Limb (tissue), 2 donors: Measurements from ENCODE around the gene DAB2IP.

Experiments
- DNase-seq, 2 donors: peaks; one replicate each; pipeline ENCODE4 v3.0.0-alpha.2; 2016; ENCODE audit errors: extremely low spot score in 2 of 2

Gene DAB2IP

DNA sequence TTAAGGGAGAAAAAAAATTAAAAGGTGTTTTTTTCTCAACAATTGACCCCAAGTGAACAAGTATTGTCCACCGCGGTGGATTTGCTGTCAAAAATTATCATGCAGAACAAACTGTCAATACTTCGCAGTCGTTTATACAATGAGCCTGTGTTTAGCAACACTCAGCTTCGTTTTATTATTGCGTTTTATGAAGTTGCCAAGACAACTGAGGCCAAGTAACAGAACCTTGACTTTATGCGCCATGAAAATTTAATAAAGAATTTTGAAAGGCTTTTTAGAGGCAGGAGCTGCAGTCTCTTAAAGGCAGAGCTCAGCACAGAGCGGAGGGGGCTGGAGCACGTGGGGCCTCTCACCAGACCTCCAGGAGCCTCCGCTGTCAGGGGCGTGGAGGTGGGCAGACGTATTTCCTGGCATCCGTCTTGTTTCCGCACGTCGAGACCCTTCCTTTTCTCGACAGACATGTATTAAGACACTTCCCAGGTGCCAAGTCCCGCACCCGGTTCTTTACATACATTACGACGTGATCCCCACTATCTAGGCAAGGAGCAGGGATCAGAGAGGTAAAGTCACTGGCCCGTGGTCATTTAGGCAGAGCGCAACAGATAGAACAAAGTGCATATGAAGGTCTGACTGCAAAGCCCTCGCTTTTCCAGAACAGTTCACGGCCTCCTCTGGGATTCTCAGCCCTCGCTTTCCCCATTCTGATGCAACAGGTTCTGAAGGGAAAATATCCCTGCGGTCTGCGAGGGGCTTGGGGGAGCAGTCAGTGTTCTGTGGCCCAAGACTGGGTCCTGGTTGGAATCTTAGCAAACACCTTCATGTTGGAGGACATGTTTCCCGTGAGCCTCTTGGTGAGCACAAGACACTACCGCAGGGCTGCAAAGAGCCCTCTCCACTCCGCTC lies 164.4 kb downstream of the DAB2IP start:
- peak; percentile 38 to 48 for DNase-seq

DNA sequence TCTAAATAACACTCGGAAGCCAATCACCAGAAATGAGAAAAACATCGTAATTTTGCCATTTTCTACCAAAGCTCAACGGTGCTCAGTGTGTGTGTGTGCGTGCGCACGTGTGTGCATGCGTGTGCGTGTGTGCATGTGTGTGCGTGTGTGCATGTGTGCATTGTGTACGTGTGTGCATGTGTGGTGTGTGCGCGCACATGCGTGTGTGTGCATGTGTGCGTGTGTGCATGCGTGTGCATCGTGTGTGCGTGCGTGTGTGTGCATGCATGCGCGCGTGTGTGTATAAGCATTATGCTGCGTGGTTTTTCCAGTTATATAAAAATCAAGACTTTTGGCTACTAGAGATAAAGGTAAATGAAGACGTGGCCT lies 165.0 kb downstream of the DAB2IP start:
- DNase-seq: no peak

DNA sequence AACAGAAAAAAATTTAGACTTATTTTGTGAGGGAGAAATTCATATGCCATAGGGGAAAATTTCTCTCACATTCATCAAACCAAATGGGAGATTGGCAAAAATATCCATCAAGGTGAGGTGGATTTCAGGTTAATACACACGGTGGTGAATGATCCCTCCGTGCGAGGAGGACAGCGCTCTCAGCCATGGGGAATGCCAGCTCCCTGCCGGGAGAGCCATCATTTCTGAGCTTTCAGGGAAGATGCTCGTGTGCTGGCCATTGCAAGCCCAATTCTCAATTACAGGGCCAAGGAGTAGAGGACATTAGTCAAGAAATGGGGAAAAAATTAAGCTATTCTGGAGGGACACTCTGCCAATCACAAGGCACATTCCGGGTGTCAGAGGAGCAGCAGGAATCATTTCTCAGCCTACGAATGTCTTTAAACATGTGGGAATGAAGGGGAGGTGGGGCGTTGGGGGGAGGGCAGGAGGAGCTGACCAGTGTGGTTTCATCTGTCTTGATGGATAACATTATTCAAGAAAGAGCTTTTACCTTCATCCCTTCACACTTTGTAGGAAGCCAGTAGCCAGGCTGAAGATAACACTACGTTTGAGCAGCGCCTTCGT lies 165.5 kb downstream of the DAB2IP start:
- DNase-seq: no peak

DNA sequence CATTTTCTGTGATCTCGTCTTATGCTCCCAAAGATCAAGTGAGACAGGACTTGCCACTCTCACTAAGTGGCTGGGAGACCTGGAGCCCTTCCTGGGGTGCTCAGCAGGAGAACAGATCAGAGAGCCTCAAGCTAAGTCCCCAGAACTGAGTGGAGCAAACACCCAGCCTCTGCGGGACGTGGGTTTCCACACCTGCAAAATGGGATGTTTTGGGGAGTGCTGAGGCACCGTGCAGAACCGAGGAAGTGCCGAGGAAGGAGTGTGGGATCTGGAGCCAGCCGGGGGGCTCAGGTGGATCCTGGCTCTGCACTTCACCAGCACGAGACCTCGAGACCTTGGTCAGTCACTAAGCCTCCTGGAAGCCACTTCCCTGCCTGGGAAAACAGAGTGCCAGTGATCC lies 166.0 kb downstream of the DAB2IP start:
- no peak for DNase-seq

GRCh38 chr9:121818016-121818661 lies 166.7 kb downstream of the DAB2IP start:
- peak in 1 of 2 donors; percentile 27 for DNase-seq

- DNase-seq: peak in 1 of 2 donors; percentile 24
Observed at GRCh38 chr9:121818841-121819427, 167.5 kb downstream of the DAB2IP start.

- DNase-seq: peak; percentile 41 to 70
Observed at GRCh38 chr9:121819428-121820231, 168.2 kb downstream of the DAB2IP start.

DNA sequence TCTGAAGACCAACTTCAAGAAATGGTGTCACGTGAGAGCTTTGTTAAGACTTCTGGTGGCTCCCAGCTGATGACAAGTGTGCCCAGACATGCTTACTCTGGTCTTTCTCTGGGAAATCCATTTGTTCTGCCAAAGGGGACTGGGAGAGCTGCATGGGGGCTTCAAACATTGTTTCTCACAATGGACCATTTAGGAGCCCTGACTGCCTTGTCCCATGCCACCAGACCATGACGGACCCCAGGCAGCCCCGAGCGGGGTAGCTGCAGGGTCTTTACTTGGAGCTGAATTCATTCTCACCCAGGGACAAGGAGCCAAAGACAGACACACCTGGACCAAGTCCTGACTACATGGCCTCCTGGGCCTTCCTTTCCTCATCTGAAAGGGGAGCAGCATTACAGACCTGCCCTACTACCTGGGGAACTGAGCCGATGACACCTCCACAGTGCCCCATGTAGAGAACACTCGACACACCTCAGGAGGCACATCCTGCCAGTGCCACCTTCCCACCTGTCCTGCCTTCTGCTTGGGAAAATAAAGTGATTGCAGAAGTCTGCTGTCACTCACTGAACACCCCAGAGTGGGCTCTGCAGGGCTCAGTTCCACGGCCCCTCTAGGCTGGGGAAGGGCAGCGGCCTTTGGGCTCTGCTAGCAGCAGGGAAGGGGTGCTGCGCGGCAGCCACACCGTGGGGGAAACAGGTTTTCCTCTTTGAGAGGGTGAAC lies 169.0 kb downstream of the DAB2IP start:
- DNase-seq: peak in 1 of 2 donors; percentile 26

DNA sequence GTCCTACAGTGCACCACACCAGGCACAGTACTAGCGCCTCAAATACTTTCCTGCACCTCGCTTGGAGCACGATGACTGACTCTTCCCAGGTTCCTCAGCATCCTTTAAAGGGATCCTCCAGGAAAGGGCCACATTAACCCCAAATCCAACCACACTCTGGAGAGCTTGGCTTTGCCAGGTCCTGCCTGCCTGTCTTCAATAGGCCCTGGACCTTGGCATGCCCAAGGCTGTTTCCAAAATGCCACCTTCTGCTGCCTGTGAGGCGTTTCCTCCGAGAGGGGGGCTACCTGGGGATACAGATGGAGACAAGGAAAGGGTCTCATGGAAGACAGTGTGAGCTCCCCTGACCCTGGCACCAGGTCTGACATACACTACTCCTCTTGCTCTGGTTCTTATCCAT lies 169.9 kb downstream of the DAB2IP start:
- no peak for DNase-seq

DNA sequence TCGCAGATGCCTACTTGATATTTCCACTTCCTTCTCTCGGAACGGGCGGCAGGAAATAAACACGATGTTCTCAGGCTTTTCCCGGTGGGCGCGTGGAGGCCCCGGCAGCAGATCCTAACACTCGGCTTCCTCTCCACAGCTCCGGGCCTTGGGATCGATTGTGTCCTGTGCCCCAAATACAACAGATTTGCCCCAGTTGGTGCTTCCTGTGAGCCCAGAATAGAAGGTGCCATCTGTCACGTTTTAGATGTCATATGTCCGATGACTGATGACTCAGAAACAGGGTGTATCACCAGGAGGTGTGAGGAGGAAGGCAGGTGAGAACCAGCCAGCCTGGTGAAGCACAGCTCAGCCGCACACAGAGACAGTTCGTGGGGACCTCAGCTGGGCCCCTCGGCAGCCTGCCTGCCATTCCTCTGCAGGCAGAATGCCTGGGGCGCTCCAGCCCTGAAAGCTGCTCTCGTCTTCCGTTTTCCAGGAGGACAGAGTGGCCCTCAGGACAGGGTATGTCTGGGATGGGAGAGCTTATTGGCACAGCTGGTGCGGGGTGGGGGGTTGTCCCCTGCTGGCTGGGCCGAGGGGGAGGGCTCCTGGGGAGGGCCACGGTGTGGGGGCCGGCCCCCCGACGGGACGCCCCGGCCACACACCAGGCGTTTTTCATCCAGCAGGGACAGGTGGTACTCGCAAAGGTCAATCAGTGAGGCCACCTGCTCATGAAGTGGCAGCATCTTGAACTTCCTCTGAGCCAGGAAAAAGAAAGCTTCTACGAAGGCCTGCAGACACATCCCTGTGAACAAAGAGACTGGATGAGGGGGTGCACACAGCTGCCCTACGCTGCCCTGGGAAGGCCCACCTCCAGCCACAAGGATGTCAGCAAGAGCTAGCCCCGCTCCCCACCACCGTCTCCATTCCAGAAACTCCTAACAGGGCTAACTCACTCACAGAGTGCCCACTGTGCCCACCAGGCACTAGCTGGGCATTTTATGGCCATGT lies 171.0 kb downstream of the DAB2IP start:
- peak in 1 of 2 donors; percentile 29 for DNase-seq

DNA sequence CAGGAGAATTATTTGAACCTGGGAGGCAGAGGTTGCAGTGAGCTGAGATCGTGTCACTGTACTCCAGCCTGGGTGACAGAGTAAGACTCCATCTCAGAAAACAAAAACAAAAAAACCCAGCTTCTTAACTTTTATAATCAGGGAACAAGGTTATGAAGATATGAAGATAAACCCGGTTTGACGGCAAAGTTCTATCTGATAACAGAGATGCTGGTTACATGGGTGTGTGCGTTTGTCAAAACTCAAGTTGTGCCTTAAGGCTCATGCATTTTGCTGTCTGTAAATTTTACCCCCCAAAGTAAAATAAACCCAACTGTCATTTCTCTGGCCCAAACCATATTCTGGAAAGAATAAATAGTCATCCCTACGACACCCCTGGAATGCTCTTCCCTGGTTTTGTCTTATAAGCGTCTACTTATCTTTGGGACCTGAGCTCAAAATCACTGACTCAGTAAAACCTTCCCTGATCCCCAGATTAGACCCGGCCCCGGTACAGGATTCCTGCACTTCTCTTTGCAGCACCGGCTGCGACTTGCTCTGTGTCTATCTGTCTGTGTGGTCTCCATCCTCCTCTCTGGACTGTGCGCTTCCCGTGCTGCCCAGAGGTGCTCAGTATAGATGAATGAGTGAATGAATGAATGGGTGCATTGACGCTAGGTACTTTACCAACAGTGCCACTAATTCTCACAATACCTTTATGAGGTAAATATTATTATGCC lies 172.2 kb downstream of the DAB2IP start:
- DNase-seq: no peak

DNA sequence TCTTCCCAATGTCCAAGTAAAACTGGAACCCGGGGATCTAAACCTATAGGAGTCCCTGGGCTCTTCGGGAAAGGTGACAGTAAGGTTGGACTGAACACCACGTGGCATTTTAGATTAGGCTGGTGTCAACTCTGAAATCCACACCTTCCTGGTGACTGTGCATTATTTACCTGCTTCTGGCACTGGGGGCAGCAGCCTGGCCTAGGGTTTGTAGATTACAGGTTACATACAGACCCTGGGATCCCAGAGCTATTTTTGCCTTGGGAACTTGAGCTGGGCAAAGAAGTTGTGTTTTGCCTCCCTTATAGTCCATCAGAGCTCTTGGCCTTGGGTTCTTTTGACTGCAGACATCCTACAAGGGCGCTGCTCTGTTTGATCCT lies 173.2 kb downstream of the DAB2IP start:
- DNase-seq: no peak

DNA sequence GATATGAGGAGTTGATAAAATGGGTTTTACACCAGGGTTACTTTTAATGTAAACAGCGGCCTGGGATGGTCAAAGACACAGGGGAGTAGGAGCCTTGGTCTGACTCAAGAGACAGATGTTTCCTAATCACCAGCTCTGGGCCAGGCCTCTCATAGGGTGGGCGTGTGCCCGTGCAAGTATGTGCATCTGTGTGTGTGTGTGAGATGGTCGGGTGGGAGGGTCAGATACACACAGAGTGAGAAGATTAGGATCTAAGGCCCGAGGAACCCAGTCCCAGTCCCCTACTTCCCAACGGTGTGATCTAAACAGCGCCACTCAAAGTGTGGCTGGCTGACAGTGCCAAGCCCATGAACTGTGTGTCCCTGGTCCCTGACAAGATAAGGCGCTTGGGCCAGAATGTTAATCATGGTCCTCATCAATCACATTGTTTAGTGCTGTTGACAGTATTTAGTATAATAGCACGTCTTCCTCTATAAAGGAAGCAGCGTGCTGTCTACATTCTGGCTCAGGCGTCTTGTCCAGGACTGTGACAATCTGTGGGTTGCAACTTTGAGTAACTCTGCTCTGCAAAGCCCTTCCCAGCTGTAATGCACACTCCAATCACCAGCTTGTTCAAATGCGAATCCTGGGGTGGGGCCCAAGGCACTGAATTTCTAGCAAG lies 173.7 kb downstream of the DAB2IP start:
- DNase-seq: no peak

- DNase-seq: no peak
Observed at GRCh38 chr9:121826711-121827110, 175.3 kb downstream of the DAB2IP start.

- no peak for DNase-seq
Observed at GRCh38 chr9:121827251-121827967, 176.0 kb downstream of the DAB2IP start.

GRCh38 chr9:121830441-121831140 lies 179.2 kb downstream of the DAB2IP start:
- DNase-seq: no peak

GRCh38 chr9:121831869-121832268 lies 180.4 kb downstream of the DAB2IP start:
- DNase-seq: peak in 1 of 2 donors; percentile 8
